Activated naive CD8-positive, alpha-beta T cell treated with anti-CD3 and anti-CD28 coated beads, Interleukin-2, amount 50 U/mL, for 24 hours (primary cell): ENCODE measurements around the gene TBC1D8B.

Experiments used
- ATAC-seq: fragments of 150-1000 bp; cut with Tn5 transposase; one replicate; pipeline ENCODE4 v1.10.0; 2021
- DNase-seq: peaks from one replicate; pipeline ENCODE4 v3.0.0; 2021
- H3K27ac Mint-ChIP-seq: one replicate; pipeline ENCODE4 v1.8.0; 2021; ENCODE audit warnings: mild to moderate bottlenecking, mixed read lengths
- H3K27me3 Mint-ChIP-seq: one replicate; pipeline ENCODE4 v1.8.0; 2021; ENCODE audit warnings: mixed read lengths
- H3K36me3 Mint-ChIP-seq: one replicate; pipeline ENCODE4 v1.8.0; 2021; ENCODE audit warnings: low read depth, mixed read lengths
- H3K4me1 Mint-ChIP-seq: one replicate; pipeline ENCODE4 v1.8.0; 2021; ENCODE audit warnings: mixed read lengths
- H3K4me3 Mint-ChIP-seq: one replicate; pipeline ENCODE4 v1.8.0; 2021; ENCODE audit warnings: mild to moderate bottlenecking, moderate library complexity, mixed read lengths
- H3K9me3 Mint-ChIP-seq: one replicate; pipeline ENCODE4 v1.8.0; 2021; ENCODE audit warnings: mixed read lengths

TBC1D8B gene

GRCh38 chrX:106874075-106874474, 71.6 kb downstream of the TBC1D8B start:
- H3K27me3 Mint-ChIP-seq = peaks cover 5% of the 10 kb centered on the region
- no peak for DNase-seq
- H3K4me1 Mint-ChIP-seq = no peaks in the 10 kb centered on the region
- H3K9me3 Mint-ChIP-seq = no peaks in the 10 kb centered on the region
- ATAC-seq = no peak
- H3K4me3 Mint-ChIP-seq = no peak overlapping the region
- no peak overlapping the region for H3K27ac Mint-ChIP-seq
- H3K36me3 Mint-ChIP-seq = no peaks in the 10 kb centered on the region

GRCh38 chrX:106875151-106875550, 72.7 kb downstream of the TBC1D8B start:
- DNase-seq = no peak
- Mint-ChIP-seq H3K27ac (no peak overlapping the region), H3K36me3 (peaks cover 3% of the 10 kb centered on the region)

GRCh38 chrX:106889468-106889867, 87.0 kb downstream of the TBC1D8B start:
- peaks cover 4% of the 10 kb centered on the region for H3K27me3 Mint-ChIP-seq
- no peak for ATAC-seq
- H3K4me3 Mint-ChIP-seq = no peak overlapping the region
- no peaks in the 10 kb centered on the region for H3K9me3 Mint-ChIP-seq
- no peak overlapping the region for H3K27ac Mint-ChIP-seq
- no peaks in the 10 kb centered on the region for H3K36me3 Mint-ChIP-seq
- DNase-seq = no peak
- no peaks in the 10 kb centered on the region for H3K4me1 Mint-ChIP-seq

More at GRCh38 chrX:106875151-106875550, 72.7 kb downstream of the TBC1D8B start:
- Mint-ChIP-seq H3K27me3 (peaks cover 5% of the 10 kb centered on the region), H3K4me3 (no peak overlapping the region), H3K4me1 (no peaks in the 10 kb centered on the region), H3K9me3 (no peaks in the 10 kb centered on the region)
- no peak for ATAC-seq

GRCh38 chrX:106891762-106892460, 89.4 kb downstream of the TBC1D8B start:
- Mint-ChIP-seq H3K9me3 (no peaks in the 10 kb centered on the region), H3K36me3 (no peaks in the 10 kb centered on the region), H3K27ac (no peak overlapping the region), H3K4me1 (no peaks in the 10 kb centered on the region), H3K27me3 (peaks cover 4% of the 10 kb centered on the region), H3K4me3 (no peak overlapping the region)
- ATAC-seq = no peak
- no peak for DNase-seq

GRCh38 chrX:106894392-106894909, 92.0 kb downstream of the TBC1D8B start:
- Mint-ChIP-seq H3K36me3 (no peaks in the 10 kb centered on the region), H3K27me3 (no peaks in the 10 kb centered on the region), H3K9me3 (no peaks in the 10 kb centered on the region), H3K4me1 (no peaks in the 10 kb centered on the region), H3K4me3 (no peak overlapping the region), H3K27ac (no peak overlapping the region)
- ATAC-seq (peak; percentile 75), DNase-seq (peak; percentile 36)

- Mint-ChIP-seq H3K27ac (no peak overlapping the region), H3K36me3 (no peaks in the 10 kb centered on the region), H3K27me3 (no peaks in the 10 kb centered on the region), H3K4me3 (no peak overlapping the region), H3K4me1 (no peaks in the 10 kb centered on the region), H3K9me3 (no peaks in the 10 kb centered on the region)
- no peak for ATAC-seq
- DNase-seq = no peak
Observed at GRCh38 chrX:106894978-106895452, 92.5 kb downstream of the TBC1D8B start.

GRCh38 chrX:106897259-106897658, 94.8 kb downstream of the TBC1D8B start:
- H3K4me3 Mint-ChIP-seq = no peak overlapping the region
- no peaks in the 10 kb centered on the region for H3K27me3 Mint-ChIP-seq
- no peaks in the 10 kb centered on the region for H3K4me1 Mint-ChIP-seq
- no peak for DNase-seq
- H3K36me3 Mint-ChIP-seq = no peaks in the 10 kb centered on the region
- H3K27ac Mint-ChIP-seq = no peak overlapping the region
- no peaks in the 10 kb centered on the region for H3K9me3 Mint-ChIP-seq
- ATAC-seq = no peak

- Mint-ChIP-seq H3K27me3 (no peaks in the 10 kb centered on the region), H3K4me1 (no peaks in the 10 kb centered on the region), H3K27ac (no peak overlapping the region), H3K9me3 (no peaks in the 10 kb centered on the region), H3K36me3 (no peaks in the 10 kb centered on the region), H3K4me3 (no peak overlapping the region)
- ATAC-seq (peak; percentile 69), DNase-seq (no peak)
Observed at GRCh38 chrX:106898462-106898861, 96.0 kb downstream of the TBC1D8B start.

- DNase-seq = no peak
- H3K27me3 Mint-ChIP-seq = no peaks in the 10 kb centered on the region
- ATAC-seq = no peak
- H3K4me3 Mint-ChIP-seq = no peak overlapping the region
- no peaks in the 10 kb centered on the region for H3K4me1 Mint-ChIP-seq
- no peaks in the 10 kb centered on the region for H3K36me3 Mint-ChIP-seq
- H3K27ac Mint-ChIP-seq = no peak overlapping the region
- H3K9me3 Mint-ChIP-seq = no peaks in the 10 kb centered on the region
Observed at GRCh38 chrX:106899276-106899675, 96.8 kb downstream of the TBC1D8B start.

- Mint-ChIP-seq H3K27me3 (no peaks in the 10 kb centered on the region), H3K36me3 (no peaks in the 10 kb centered on the region), H3K4me3 (no peak overlapping the region), H3K4me1 (no peaks in the 10 kb centered on the region), H3K9me3 (no peaks in the 10 kb centered on the region), H3K27ac (no peak overlapping the region)
- no peak for ATAC-seq
- DNase-seq = no peak
Observed at GRCh38 chrX:106899841-106900240, 97.4 kb downstream of the TBC1D8B start.

- no peak overlapping the region for H3K27ac Mint-ChIP-seq
- H3K9me3 Mint-ChIP-seq = no peaks in the 10 kb centered on the region
- H3K4me3 Mint-ChIP-seq = no peak overlapping the region
- H3K27me3 Mint-ChIP-seq = no peaks in the 10 kb centered on the region
- no peaks in the 10 kb centered on the region for H3K36me3 Mint-ChIP-seq
- ATAC-seq (no peak), DNase-seq (no peak)
- H3K4me1 Mint-ChIP-seq = no peaks in the 10 kb centered on the region
Observed at GRCh38 chrX:106901341-106901740, 98.9 kb downstream of the TBC1D8B start.

GRCh38 chrX:106901781-106902219, 99.3 kb downstream of the TBC1D8B start:
- H3K27ac Mint-ChIP-seq = no peak overlapping the region
- no peaks in the 10 kb centered on the region for H3K4me1 Mint-ChIP-seq
- DNase-seq = no peak
- H3K36me3 Mint-ChIP-seq = no peaks in the 10 kb centered on the region
- H3K27me3 Mint-ChIP-seq = no peaks in the 10 kb centered on the region
- no peak overlapping the region for H3K4me3 Mint-ChIP-seq
- H3K9me3 Mint-ChIP-seq = no peaks in the 10 kb centered on the region
- ATAC-seq = no peak

- no peak overlapping the region for H3K4me3 Mint-ChIP-seq
- no peaks in the 10 kb centered on the region for H3K36me3 Mint-ChIP-seq
- DNase-seq (no peak), ATAC-seq (no peak)
- no peaks in the 10 kb centered on the region for H3K4me1 Mint-ChIP-seq
- no peaks in the 10 kb centered on the region for H3K9me3 Mint-ChIP-seq
- no peak overlapping the region for H3K27ac Mint-ChIP-seq
- no peaks in the 10 kb centered on the region for H3K27me3 Mint-ChIP-seq
Observed at GRCh38 chrX:106902684-106903083, 100.2 kb downstream of the TBC1D8B start.

- DNase-seq (no peak), ATAC-seq (no peak)
- H3K27ac Mint-ChIP-seq = no peak within 1 kb of the TSS
- no peaks in the 10 kb centered on the region for H3K27me3 Mint-ChIP-seq
- H3K36me3 Mint-ChIP-seq = no peaks in the 10 kb centered on the region
- H3K4me3 Mint-ChIP-seq = no peak within 1 kb of the TSS
- H3K4me1 Mint-ChIP-seq = no peaks in the 10 kb centered on the region
- H3K9me3 Mint-ChIP-seq = no peaks in the 10 kb centered on the region
Observed at GRCh38 chrX:106903291-106903824, 100.9 kb downstream of the TBC1D8B start, which contains the start of gene RIPPLY1. TSS of gene RIPPLY1 (minus strand) at chrX:106903341. CDS start at chrX:106903287, 54 bp downstream.

GRCh38 chrX:106903856-106904528, 101.5 kb downstream of the TBC1D8B start:
- Mint-ChIP-seq H3K9me3 (no peaks in the 10 kb centered on the region), H3K4me1 (no peaks in the 10 kb centered on the region), H3K27me3 (no peaks in the 10 kb centered on the region), H3K4me3 (no peak overlapping the region), H3K27ac (no peak overlapping the region), H3K36me3 (no peaks in the 10 kb centered on the region)
- ATAC-seq (no peak), DNase-seq (no peak)
